Endometrial microvascular endothelial cells (primary cell): Measurements from ENCODE around the gene DDX28. TPM values are rescaled to one million over a fixed set of nuclear protein-coding genes. Genes with fewer than 3 reads are reported as not detected.
"Not testable (repeated sequence)": the region's sequence is repeated elsewhere in the genome, so short reads cannot be mapped to it uniquely, and the experiment has no call there.

Experiments
- in situ Hi-C: cut with HindIII; loops from 2 replicates; pipeline ENCODE4 v1.10.0; 2017; ENCODE audit warnings: low sequenced_read_pairs, low pct_unique_long_range_greater_than_20kb; ENCODE audit errors: inconsistent ontology term
- total RNA-seq: library from RNA; depleted of rRNA; stranded (reverse); fragments of >200 nt; gene quantifications from one replicate; pipeline ENCODE4 v1.2.3, GENCODE V29; 2015; ENCODE audit errors: inconsistent ontology term

The DDX28 gene
- total RNA-seq, 1 donor from 2014 or later: 8.8 TPM

GRCh38 chr16:67999985-68000384 is 23.0 kb downstream of the DDX28 start:
- in situ Hi-C loops: loop anchor here (25.0 kb wide), 1 partner anchor 113 kb away; the partner anchor contains the start of genes NRN1L and PSKH1

GRCh38 chr16:67998779-67999688 is 24.0 kb downstream of the DDX28 start, which contains the start of gene DPEP2:
Gene DPEP2 (minus strand): TSS chr16:67999484. CDS start chr16:67993212, 6,272 bp downstream.
- in situ Hi-C loops: not testable (repeated sequence)

- in situ Hi-C loops: not testable (repeated sequence)
Observed at GRCh38 chr16:67998231-67998778, 24.7 kb downstream of the DDX28 start.

- in situ Hi-C loops: no loop called here
Observed at GRCh38 chr16:67996666-67997065, 26.4 kb downstream of the DDX28 start.

GRCh38 chr16:67995423-67995822 is 27.6 kb downstream of the DDX28 start:
- in situ Hi-C loops: no loop called here

GRCh38 chr16:67994040-67994408 is 29.0 kb downstream of the DDX28 start:
- in situ Hi-C loops: not testable (repeated sequence)

- in situ Hi-C loops: no loop called here
Observed at GRCh38 chr16:67993207-67994039, 29.6 kb downstream of the DDX28 start.

GRCh38 chr16:67992661-67993206 is 30.3 kb downstream of the DDX28 start:
- in situ Hi-C loops: no loop called here

- in situ Hi-C loops: no loop called here
Observed at GRCh38 chr16:67990018-67990386, 33.0 kb downstream of the DDX28 start.

- in situ Hi-C loops: no loop called here
Observed at GRCh38 chr16:67989322-67990017, 33.6 kb downstream of the DDX28 start.

GRCh38 chr16:67988675-67989074 is 34.4 kb downstream of the DDX28 start:
- in situ Hi-C loops: no loop called here

- in situ Hi-C loops: no loop called here
Observed at GRCh38 chr16:67987460-67988160, 35.4 kb downstream of the DDX28 start.

GRCh38 chr16:67986949-67987348 is 36.1 kb downstream of the DDX28 start:
- in situ Hi-C loops: no loop called here

GRCh38 chr16:67982011-67982696 is 40.9 kb downstream of the DDX28 start:
- in situ Hi-C loops: no loop called here

GRCh38 chr16:67979955-67980678 is 42.9 kb downstream of the DDX28 start, which contains the start of gene DPEP3:
Gene DPEP3 (minus strand): TSS chr16:67980499. CDS start chr16:67980380, 119 bp downstream.
- in situ Hi-C loops: no loop called here

- in situ Hi-C loops: no loop called here
Observed at GRCh38 chr16:67977469-67978227, 45.4 kb downstream of the DDX28 start.
